Measurements from ENCODE around the gene MAEL. TPM values are rescaled to one million over a fixed set of nuclear protein-coding genes. Genes with fewer than 3 reads are reported as not detected.
A peak's percentile ranks its signal among the peaks of the same experiment; 100 is the strongest.

MAEL gene
- total and polyA plus RNA-seq, 2 of the 13 experiments (the other 11 are each of a cell fraction or from before 2014, with no cell fraction given) = not detected

DNA sequence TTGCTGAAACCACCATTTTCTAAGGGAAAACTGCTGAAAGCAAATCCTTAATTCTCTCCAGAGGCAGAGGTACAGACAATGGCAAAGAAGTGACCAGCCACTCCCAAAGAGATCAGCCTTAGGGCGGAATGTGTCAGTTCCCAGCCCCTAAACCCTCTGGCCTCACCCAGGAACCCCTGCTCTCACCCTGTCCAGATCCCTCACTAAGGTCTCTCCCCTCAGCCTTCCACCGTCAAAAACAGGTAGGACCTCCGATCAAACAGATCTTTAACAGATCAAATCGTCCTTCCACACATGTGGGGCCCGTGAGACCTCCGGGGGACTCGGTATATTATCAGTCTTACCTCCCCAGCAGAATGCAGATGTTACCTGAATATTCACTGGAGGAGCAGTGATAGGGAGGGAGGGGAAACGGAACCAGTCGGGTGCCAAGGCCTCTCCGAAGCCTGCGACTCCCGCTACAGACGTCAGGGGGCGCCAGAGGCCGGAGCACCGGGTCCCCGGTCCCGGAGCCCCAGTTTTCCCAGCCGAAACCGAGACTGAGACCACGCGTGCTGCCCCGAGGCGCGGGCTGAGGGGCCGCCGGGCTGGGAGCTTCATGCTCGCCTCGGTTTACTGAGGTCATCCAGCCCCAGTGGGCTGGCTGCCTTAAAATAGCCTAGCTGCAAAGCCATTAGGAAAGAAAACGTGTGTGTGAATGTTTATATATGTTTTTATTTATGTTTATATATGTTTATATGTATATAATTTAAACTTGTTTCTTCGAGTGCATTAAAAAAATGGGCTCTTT, 77.4 kb downstream of the MAEL start (continued):
- TF ChIP-seq, protein P1, sequence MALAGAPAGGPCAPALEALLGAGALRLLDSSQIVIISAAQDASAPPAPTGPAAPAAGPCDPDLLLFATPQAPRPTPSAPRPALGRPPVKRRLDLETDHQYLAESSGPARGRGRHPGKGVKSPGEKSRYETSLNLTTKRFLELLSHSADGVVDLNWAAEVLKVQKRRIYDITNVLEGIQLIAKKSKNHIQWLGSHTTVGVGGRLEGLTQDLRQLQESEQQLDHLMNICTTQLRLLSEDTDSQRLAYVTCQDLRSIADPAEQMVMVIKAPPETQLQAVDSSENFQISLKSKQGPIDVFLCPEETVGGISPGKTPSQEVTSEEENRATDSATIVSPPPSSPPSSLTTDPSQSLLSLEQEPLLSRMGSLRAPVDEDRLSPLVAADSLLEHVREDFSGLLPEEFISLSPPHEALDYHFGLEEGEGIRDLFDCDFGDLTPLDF (CRISPR knock-in tag; IDR thresholded peaks at IDR 0.05) = no peak
- TF ChIP-seq ZNF205 (CRISPR knock-in tag; IDR thresholded peaks at IDR 0.05) = no peak
- peak; percentile 34; the same call in 1 of the 2 replicates for TF ChIP-seq FOXC1 (CRISPR knock-in tag; IDR thresholded peaks at IDR 0.05; ENCODE audit: borderline replicate concordance)
- TF ChIP-seq, protein P2, sequence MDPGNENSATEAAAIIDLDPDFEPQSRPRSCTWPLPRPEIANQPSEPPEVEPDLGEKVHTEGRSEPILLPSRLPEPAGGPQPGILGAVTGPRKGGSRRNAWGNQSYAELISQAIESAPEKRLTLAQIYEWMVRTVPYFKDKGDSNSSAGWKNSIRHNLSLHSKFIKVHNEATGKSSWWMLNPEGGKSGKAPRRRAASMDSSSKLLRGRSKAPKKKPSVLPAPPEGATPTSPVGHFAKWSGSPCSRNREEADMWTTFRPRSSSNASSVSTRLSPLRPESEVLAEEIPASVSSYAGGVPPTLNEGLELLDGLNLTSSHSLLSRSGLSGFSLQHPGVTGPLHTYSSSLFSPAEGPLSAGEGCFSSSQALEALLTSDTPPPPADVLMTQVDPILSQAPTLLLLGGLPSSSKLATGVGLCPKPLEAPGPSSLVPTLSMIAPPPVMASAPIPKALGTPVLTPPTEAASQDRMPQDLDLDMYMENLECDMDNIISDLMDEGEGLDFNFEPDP (CRISPR knock-in tag; conservative IDR thresholded peaks at IDR 0.05) = no peak
- TF ChIP-seq, protein P3, sequence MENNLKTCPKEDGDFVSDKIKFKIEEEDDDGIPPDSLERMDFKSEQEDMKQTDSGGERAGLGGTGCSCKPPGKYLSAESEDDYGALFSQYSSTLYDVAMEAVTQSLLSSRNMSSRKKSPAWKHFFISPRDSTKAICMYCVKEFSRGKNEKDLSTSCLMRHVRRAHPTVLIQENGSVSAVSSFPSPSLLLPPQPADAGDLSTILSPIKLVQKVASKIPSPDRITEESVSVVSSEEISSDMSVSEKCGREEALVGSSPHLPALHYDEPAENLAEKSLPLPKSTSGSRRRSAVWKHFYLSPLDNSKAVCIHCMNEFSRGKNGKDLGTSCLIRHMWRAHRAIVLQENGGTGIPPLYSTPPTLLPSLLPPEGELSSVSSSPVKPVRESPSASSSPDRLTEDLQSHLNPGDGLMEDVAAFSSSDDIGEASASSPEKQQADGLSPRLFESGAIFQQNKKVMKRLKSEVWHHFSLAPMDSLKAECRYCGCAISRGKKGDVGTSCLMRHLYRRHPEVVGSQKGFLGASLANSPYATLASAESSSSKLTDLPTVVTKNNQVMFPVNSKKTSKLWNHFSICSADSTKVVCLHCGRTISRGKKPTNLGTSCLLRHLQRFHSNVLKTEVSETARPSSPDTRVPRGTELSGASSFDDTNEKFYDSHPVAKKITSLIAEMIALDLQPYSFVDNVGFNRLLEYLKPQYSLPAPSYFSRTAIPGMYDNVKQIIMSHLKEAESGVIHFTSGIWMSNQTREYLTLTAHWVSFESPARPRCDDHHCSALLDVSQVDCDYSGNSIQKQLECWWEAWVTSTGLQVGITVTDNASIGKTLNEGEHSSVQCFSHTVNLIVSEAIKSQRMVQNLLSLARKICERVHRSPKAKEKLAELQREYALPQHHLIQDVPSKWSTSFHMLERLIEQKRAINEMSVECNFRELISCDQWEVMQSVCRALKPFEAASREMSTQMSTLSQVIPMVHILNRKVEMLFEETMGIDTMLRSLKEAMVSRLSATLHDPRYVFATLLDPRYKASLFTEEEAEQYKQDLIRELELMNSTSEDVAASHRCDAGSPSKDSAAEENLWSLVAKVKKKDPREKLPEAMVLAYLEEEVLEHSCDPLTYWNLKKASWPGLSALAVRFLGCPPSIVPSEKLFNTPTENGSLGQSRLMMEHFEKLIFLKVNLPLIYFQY (CRISPR knock-in tag; IDR thresholded peaks at IDR 0.05; ENCODE audit: borderline replicate concordance) = peak; percentile 62; the same call in 1 of the 2 replicates
- TF ChIP-seq, protein P4, sequence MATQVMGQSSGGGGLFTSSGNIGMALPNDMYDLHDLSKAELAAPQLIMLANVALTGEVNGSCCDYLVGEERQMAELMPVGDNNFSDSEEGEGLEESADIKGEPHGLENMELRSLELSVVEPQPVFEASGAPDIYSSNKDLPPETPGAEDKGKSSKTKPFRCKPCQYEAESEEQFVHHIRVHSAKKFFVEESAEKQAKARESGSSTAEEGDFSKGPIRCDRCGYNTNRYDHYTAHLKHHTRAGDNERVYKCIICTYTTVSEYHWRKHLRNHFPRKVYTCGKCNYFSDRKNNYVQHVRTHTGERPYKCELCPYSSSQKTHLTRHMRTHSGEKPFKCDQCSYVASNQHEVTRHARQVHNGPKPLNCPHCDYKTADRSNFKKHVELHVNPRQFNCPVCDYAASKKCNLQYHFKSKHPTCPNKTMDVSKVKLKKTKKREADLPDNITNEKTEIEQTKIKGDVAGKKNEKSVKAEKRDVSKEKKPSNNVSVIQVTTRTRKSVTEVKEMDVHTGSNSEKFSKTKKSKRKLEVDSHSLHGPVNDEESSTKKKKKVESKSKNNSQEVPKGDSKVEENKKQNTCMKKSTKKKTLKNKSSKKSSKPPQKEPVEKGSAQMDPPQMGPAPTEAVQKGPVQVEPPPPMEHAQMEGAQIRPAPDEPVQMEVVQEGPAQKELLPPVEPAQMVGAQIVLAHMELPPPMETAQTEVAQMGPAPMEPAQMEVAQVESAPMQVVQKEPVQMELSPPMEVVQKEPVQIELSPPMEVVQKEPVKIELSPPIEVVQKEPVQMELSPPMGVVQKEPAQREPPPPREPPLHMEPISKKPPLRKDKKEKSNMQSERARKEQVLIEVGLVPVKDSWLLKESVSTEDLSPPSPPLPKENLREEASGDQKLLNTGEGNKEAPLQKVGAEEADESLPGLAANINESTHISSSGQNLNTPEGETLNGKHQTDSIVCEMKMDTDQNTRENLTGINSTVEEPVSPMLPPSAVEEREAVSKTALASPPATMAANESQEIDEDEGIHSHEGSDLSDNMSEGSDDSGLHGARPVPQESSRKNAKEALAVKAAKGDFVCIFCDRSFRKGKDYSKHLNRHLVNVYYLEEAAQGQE (IDR thresholded peaks at IDR 0.05; ENCODE audit: borderline replicate concordance in 1 of 2, low read depth in 1 of 2, low read length in 2 of 2) = no peak
- TF ChIP-seq, protein P5, sequence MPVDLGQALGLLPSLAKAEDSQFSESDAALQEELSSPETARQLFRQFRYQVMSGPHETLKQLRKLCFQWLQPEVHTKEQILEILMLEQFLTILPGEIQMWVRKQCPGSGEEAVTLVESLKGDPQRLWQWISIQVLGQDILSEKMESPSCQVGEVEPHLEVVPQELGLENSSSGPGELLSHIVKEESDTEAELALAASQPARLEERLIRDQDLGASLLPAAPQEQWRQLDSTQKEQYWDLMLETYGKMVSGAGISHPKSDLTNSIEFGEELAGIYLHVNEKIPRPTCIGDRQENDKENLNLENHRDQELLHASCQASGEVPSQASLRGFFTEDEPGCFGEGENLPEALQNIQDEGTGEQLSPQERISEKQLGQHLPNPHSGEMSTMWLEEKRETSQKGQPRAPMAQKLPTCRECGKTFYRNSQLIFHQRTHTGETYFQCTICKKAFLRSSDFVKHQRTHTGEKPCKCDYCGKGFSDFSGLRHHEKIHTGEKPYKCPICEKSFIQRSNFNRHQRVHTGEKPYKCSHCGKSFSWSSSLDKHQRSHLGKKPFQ (CRISPR knock-in tag; IDR thresholded peaks at IDR 0.05; ENCODE audit: insufficient replicate concordance) = no peak
- TF ChIP-seq, protein P6, sequence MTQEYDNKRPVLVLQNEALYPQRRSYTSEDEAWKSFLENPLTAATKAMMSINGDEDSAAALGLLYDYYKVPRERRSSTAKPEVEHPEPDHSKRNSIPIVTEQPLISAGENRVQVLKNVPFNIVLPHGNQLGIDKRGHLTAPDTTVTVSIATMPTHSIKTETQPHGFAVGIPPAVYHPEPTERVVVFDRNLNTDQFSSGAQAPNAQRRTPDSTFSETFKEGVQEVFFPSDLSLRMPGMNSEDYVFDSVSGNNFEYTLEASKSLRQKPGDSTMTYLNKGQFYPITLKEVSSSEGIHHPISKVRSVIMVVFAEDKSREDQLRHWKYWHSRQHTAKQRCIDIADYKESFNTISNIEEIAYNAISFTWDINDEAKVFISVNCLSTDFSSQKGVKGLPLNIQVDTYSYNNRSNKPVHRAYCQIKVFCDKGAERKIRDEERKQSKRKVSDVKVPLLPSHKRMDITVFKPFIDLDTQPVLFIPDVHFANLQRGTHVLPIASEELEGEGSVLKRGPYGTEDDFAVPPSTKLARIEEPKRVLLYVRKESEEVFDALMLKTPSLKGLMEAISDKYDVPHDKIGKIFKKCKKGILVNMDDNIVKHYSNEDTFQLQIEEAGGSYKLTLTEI (CRISPR knock-in tag; conservative IDR thresholded peaks at IDR 0.05) = no peak
- no peak for TF ChIP-seq ZNF709 (CRISPR knock-in tag; IDR thresholded peaks at IDR 0.05)
- TF ChIP-seq ZNF331 (CRISPR knock-in tag; IDR thresholded peaks at IDR 0.05) = 0 out of 2 replicates have a peak, but pooled peaks have one; percentile 14
- TF ChIP-seq ZFX (CRISPR knock-in tag; IDR thresholded peaks at IDR 0.05; ENCODE audit: low read depth) = no peak

All from HepG2 (cell line).